GM19351 (cell line): ENCODE measurements around the gene RAD54L.
A peak's percentile ranks its signal among the peaks of the same experiment; 100 is the strongest.
"Not testable (repeated sequence)": the region's sequence is repeated elsewhere in the genome, so short reads cannot be mapped to it uniquely, and the experiment has no call there.

Source experiments
- ATAC-seq: cut with Tn5 transposase; IDR thresholded peaks from one replicate; pipeline ENCODE4 v1.9.1; 2021; ENCODE audit warnings: mild to moderate bottlenecking, moderate library complexity; ENCODE audit not compliant: unreplicated experiment

Gene RAD54L

DNA sequence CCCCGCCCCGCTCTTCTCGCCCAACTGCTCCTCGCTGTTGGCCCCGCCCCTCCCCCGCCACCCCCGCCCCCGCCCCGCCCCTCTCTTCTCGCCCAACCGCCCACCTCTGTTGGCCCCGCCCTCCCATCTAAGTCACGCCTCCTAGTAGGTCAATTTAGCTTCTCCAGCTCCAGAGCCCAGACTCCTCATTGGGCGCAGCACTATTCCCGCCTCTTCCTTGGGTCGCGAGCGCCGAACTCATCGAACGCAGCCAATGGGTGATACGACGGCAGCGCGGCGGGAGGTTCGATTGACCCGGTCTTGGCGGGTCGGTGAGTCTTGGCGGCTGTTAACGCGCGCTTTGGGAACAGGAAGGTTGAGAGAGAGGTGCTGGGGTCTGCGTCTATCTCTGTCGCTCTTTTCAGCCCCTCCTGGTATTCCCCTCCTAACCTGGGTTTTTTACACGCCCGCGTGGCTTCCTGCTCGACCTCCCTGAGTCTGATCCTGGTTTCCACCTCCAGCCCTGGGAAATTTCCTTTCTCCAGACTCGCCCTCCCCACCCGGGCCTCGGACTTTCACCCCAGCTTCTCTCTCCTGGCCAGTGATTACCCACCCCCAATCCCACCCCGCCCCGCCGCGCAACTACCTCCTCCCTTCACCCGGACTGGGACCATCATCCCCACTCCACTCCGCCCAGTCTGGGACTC is at the start of gene RAD54L:
RAD54L (plus strand) TSS at position 328 of the 686 bp plus-strand sequence. CDS start 643 bp downstream, outside the sequence.
- ATAC-seq = peak; percentile 91

DNA sequence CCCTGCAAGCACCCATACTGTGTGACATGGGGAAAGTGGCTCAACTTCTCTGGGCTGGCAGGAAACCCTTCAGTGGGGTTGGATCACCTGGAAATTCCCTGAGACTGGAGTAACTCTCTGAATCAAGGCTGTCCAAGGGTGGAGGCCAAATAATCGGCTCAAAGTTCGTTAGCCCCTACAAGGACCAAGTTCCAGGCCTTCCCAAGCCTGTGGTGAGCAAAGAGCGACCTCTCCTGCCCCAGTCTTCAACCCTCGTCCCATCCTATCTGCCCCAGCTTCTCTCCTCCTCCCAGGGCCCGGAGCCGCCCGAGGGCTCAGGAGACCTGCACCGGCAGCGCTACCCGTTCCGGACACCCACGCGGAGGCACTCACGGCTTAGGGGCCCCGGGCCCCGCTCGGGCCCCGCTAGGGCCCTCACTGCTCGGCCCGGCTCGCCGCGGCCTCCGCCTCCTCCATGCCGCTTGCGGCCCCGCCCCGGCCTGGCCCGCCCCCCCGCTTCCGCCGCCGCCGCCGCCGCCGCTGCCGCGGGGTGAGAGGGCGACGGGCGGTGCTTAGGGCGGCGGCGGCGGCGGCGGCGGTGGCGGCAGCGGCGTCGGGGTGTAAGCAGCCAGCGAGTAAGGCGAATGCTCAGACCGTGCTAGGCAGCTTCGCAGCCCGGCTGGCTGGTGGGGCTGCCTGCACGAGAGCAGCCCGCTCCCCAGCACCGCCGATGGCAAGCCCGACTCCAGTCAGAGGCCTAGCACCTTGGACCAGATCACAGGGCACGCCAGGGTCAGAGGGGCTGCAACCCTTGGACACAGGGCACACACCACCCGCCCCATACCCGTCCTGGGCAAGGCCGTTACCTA is 49.4 kb upstream of the RAD54L start, which contains the start of gene POMGNT1:
POMGNT1 (minus strand) TSS at position 471 of the 848 bp plus-strand sequence. CDS start 613 bp downstream, outside the sequence.
- peak; percentile 93 for ATAC-seq

GRCh38 chr1:46199233-46199749 is 48.3 kb upstream of the RAD54L start:
- ATAC-seq = no peak

- no peak for ATAC-seq
Observed at GRCh38 chr1:46203738-46204405, 43.7 kb upstream of the RAD54L start.

DNA sequence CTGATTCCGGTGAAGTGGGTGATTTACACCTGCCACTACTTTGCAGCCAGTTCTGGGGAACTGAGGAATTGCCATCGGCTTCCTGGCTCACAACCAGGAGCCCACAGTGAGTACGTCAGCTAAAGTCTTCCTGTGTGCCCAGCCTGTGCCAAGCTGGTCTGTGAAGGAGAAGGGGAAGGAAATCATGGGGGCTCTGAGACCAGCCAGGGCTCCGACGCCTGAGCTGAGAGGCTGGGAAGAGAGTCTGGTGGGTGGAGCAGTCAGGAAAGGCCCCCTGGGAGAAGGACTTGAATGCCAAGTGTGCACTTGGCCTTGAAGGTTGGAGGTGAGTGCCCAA is 43.2 kb upstream of the RAD54L start:
- no peak for ATAC-seq

- ATAC-seq = no peak
Observed at GRCh38 chr1:46205141-46205540, 42.4 kb upstream of the RAD54L start.

DNA sequence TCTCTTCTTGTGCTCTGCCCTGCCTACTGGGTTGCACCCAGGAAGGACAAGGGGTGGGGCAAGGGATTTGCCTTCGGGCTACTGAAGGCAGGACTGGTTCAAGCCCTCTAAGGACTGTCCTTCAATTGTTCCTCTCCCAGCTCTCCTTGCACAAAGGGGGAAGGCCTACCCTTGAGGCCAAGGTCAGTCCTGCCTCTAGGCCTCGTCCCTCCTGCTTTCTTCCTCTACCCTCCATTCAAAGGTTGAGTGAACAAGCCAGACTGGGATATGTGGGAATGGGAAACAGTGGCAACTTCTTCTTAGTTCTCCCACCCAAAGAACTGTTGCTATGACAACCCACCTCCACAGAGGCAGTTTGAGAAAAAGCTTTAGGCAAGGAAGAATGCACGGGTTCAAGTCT is 41.8 kb upstream of the RAD54L start:
- no peak for ATAC-seq

DNA sequence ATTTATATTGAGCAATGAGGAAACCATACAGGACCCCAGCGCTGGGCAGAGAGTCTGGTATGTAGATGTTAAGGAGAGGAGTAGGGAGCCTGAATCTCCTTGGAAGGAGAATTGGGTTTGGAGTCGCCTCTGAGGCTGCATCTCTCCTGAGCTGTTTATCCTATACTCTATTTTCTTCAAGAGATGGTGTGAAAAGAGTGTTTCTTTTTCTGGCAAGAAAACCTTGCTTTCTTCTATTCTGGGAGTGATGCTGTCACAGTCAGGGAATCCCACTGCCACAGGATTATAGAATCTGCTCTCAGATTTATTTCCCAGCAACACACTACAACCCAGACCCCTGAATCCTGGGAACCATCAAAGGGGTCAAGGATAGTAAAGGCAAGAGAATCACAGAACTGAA is 41.2 kb upstream of the RAD54L start:
- no peak for ATAC-seq

- ATAC-seq = no peak
Observed at GRCh38 chr1:46210561-46210960, 37.0 kb upstream of the RAD54L start.

DNA sequence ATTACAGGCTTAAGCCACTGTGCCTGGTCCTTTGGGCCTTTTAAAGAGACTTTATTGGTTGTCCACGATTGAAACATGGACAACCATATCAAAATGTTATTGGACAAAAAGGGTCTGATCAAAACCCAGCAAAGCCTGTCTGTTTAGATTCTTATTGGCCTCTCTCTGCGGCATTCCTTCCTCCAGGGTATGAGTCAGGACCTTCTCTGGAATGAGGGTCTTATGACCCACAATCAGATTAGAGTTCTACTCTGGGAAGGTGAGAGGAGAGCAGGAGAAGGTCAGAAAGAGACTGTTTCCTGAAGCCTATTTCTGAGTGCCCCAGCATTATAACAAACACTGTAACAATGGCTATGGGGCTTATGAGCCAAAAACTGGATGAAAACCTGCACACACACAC is 36.5 kb upstream of the RAD54L start:
- ATAC-seq = no peak

DNA sequence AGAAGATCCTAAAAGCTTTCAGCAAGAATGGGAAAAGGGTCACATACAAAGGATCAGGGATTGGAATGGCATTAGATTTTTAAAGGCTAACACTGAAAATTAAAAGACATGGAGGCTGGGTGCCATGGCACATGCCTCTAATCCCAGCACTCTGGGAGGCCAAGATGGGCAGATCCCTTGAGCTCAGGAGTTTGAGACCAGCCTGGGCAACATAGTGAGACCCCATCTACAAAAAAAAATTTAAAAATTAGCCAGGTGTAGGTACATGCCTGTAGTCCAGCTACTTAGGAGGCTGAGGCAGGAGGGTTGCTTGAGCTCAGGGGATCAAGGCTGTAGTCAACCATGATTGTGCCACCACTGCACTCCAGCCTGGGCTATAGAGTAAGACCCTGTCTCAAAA is 32.1 kb upstream of the RAD54L start:
- ATAC-seq = no peak

- ATAC-seq = no peak
Observed at GRCh38 chr1:46218443-46218842, 29.1 kb upstream of the RAD54L start.

- ATAC-seq = no peak
Observed at GRCh38 chr1:46219551-46220520, 27.7 kb upstream of the RAD54L start.

- no peak for ATAC-seq
Observed at GRCh38 chr1:46220808-46221207, 26.8 kb upstream of the RAD54L start.

- no peak for ATAC-seq
Observed at GRCh38 chr1:46221749-46222148, 25.8 kb upstream of the RAD54L start.

- not testable (repeated sequence) for ATAC-seq
Observed at GRCh38 chr1:46223055-46223454, 24.5 kb upstream of the RAD54L start.

DNA sequence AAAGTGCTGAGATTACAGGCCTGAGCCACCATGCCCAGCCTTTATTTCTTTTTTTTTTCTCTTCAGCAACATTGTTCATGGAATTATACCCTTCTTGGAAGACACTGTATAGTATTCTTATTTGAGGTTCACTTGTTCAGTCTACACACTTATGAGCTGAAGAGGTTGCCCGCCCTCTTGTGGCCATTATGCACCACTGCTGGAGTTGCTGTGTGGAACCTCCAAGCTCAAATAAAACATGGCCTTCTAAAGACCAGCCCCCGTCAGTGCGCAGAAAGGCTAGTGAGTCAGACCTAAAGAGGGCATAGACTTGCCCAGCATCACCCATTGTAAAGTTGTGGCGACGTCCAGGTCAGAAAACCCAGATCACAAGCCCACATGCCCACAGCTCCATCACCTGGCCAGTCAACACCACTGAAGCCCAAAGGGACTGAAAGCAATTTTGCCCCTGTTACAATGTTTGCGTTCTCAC is 24.1 kb upstream of the RAD54L start:
- ATAC-seq = peak; percentile 95

DNA sequence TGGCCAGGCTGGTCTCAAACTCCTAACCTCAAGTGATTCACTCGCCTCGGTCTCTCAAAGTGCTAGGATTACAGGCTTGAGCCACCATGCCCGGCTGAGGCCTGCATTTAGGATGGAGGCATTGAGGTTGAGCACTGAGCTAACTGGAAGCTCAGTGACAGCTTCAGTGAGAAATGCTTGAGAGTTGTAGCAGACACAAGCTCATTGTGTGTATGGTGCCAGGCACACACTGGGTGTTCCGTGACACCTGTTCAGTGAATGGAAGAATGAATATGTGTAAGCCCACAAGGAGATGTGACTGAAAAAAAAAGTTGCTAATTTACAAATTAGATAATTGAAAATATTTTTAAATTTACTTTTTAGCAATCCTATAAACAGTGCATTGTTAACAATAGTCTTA is 22.6 kb upstream of the RAD54L start:
- ATAC-seq = no peak

DNA sequence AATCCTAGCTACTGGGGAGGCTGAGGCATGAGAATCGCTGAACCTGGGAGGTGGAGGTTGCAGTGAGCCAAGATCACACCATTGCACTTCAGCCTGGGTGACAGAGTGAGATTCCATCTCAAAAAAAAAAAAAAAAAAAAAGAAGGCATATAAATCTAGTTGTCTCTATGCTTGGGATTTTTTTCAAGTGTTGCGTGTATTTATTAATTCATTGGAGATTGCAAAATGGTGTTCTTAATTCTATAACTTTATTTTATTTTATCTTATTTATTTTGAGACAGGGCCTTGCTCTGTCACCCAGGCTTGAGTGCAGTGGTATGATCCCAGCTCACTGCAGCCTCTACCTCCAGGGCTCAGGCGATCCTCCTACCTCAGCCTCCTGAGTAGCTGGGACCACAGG is 16.3 kb upstream of the RAD54L start:
- ATAC-seq = not testable (repeated sequence)

GRCh38 chr1:46236882-46237281 is 10.7 kb upstream of the RAD54L start:
- ATAC-seq = no peak
